ENCODE measurements around the gene ANXA8. TPM values are rescaled to one million over a fixed set of nuclear protein-coding genes. Genes with fewer than 3 reads are reported as not detected.

Gene ANXA8
- total and polyA plus RNA-seq, 2 donors: 7.7 to 14.3 TPM

- no peaks in the 10 kb centered on the region for H3K36me3 ChIP-seq (ENCODE audit: insufficient read depth)
- no peak overlapping the region for H3K27ac ChIP-seq (ENCODE audit: low read depth)
- H3K4me1 ChIP-seq (ENCODE audit: insufficient read depth): no peaks in the 10 kb centered on the region
- 77% methylated on average over 9 of the region's 9 CpGs for WGBS
- H3K4me3 ChIP-seq (ENCODE audit: low read depth, low read length): no peak overlapping the region
- no peak for DNase-seq (ENCODE audit: extremely low spot score)
Measured at GRCh38 chr10:47449102-47449978, 34.6 kb downstream of the ANXA8 start.

- Histone ChIP-seq H3K4me3 (ENCODE audit: low read depth, low read length) (no peak overlapping the region), H3K4me1 (ENCODE audit: insufficient read depth) (no peaks in the 10 kb centered on the region), H3K27ac (ENCODE audit: low read depth) (no peak overlapping the region), H3K36me3 (ENCODE audit: insufficient read depth) (no peaks in the 10 kb centered on the region)
- 82% methylated on average over 3 of the region's 3 CpGs for WGBS
- no peak for DNase-seq (ENCODE audit: extremely low spot score)
Measured at GRCh38 chr10:47447705-47448104, 36.2 kb downstream of the ANXA8 start.

- 85% methylated on average over 4 of the region's 4 CpGs for WGBS
- H3K4me1 ChIP-seq (ENCODE audit: insufficient read depth): no peaks in the 10 kb centered on the region
- H3K36me3 ChIP-seq (ENCODE audit: insufficient read depth): no peaks in the 10 kb centered on the region
- DNase-seq (ENCODE audit: extremely low spot score): no peak
- no peak overlapping the region for H3K4me3 ChIP-seq (ENCODE audit: low read depth, low read length)
- H3K27ac ChIP-seq (ENCODE audit: low read depth): no peak overlapping the region
Measured at GRCh38 chr10:47447209-47447608, 36.7 kb downstream of the ANXA8 start.

GRCh38 chr10:47445720-47446119 is 38.2 kb downstream of the ANXA8 start:
- 78% methylated on average over 1 of the region's 1 CpG for WGBS
- Histone ChIP-seq H3K4me3 (ENCODE audit: low read depth, low read length) (no peak overlapping the region), H3K27ac (ENCODE audit: low read depth) (no peak overlapping the region), H3K36me3 (ENCODE audit: insufficient read depth) (no peaks in the 10 kb centered on the region), H3K4me1 (ENCODE audit: insufficient read depth) (no peaks in the 10 kb centered on the region)
- no peak for DNase-seq (ENCODE audit: extremely low spot score)

- DNase-seq (ENCODE audit: extremely low spot score): no peak
- no peak overlapping the region for H3K4me3 ChIP-seq (ENCODE audit: low read depth, low read length)
- no peak overlapping the region for H3K27ac ChIP-seq (ENCODE audit: low read depth)
- no peaks in the 10 kb centered on the region for H3K4me1 ChIP-seq (ENCODE audit: insufficient read depth)
- WGBS: 76% methylated on average over 2 of the region's 2 CpGs
- H3K36me3 ChIP-seq (ENCODE audit: insufficient read depth): no peaks in the 10 kb centered on the region
Measured at GRCh38 chr10:47444047-47444446, 39.9 kb downstream of the ANXA8 start.

GRCh38 chr10:47443145-47443544 is 40.8 kb downstream of the ANXA8 start:
- 82% methylated on average over 2 of the region's 2 CpGs for WGBS
- no peaks in the 10 kb centered on the region for H3K36me3 ChIP-seq (ENCODE audit: insufficient read depth)
- no peaks in the 10 kb centered on the region for H3K4me1 ChIP-seq (ENCODE audit: insufficient read depth)
- no peak overlapping the region for H3K27ac ChIP-seq (ENCODE audit: low read depth)
- no peak for DNase-seq (ENCODE audit: extremely low spot score)
- no peak overlapping the region for H3K4me3 ChIP-seq (ENCODE audit: low read depth, low read length)

- H3K4me1 ChIP-seq (ENCODE audit: insufficient read depth): no peaks in the 10 kb centered on the region
- H3K27ac ChIP-seq (ENCODE audit: low read depth): no peak overlapping the region
- H3K36me3 ChIP-seq (ENCODE audit: insufficient read depth): no peaks in the 10 kb centered on the region
- 82% methylated on average over 5 of the region's 5 CpGs for WGBS
- DNase-seq (ENCODE audit: extremely low spot score): no peak
- no peak overlapping the region for H3K4me3 ChIP-seq (ENCODE audit: low read depth, low read length)
Measured at GRCh38 chr10:47442351-47442750, 41.6 kb downstream of the ANXA8 start.

GRCh38 chr10:47441938-47442337 is 42.0 kb downstream of the ANXA8 start:
- no peaks in the 10 kb centered on the region for H3K4me1 ChIP-seq (ENCODE audit: insufficient read depth)
- 74% methylated on average over 4 of the region's 4 CpGs for WGBS
- DNase-seq (ENCODE audit: extremely low spot score): no peak

GRCh38 chr10:47440207-47440606 is 43.7 kb downstream of the ANXA8 start:
- Histone ChIP-seq H3K27ac (ENCODE audit: low read depth) (no peak overlapping the region), H3K4me1 (ENCODE audit: insufficient read depth) (no peaks in the 10 kb centered on the region), H3K4me3 (ENCODE audit: low read depth, low read length) (no peak overlapping the region), H3K36me3 (ENCODE audit: insufficient read depth) (no peaks in the 10 kb centered on the region)
- WGBS: 86% methylated on average over 4 of the region's 4 CpGs
- DNase-seq (ENCODE audit: extremely low spot score): no peak

More at GRCh38 chr10:47441938-47442337, 42.0 kb downstream of the ANXA8 start:
- Histone ChIP-seq H3K4me3 (ENCODE audit: low read depth, low read length) (no peak overlapping the region), H3K36me3 (ENCODE audit: insufficient read depth) (no peaks in the 10 kb centered on the region), H3K27ac (ENCODE audit: low read depth) (no peak overlapping the region)

GRCh38 chr10:47438857-47439474 is 44.9 kb downstream of the ANXA8 start:
- 51% methylated on average over 6 of the region's 6 CpGs for WGBS
- Histone ChIP-seq H3K27ac (ENCODE audit: low read depth) (no peak overlapping the region), H3K4me3 (ENCODE audit: low read depth, low read length) (no peak overlapping the region), H3K36me3 (ENCODE audit: insufficient read depth) (no peaks in the 10 kb centered on the region), H3K4me1 (ENCODE audit: insufficient read depth) (no peaks in the 10 kb centered on the region)
- DNase-seq (ENCODE audit: extremely low spot score): no peak

- no peak overlapping the region for H3K4me3 ChIP-seq (ENCODE audit: low read depth, low read length)
- H3K36me3 ChIP-seq (ENCODE audit: insufficient read depth): no peaks in the 10 kb centered on the region
- DNase-seq (ENCODE audit: extremely low spot score): no peak
- no peak overlapping the region for H3K27ac ChIP-seq (ENCODE audit: low read depth)
- no peaks in the 10 kb centered on the region for H3K4me1 ChIP-seq (ENCODE audit: insufficient read depth)
Measured at GRCh38 chr10:47435081-47435480, 48.8 kb downstream of the ANXA8 start.

GRCh38 chr10:47425813-47426419 is 58.0 kb downstream of the ANXA8 start:
- WGBS: 88% methylated on average over 4 of the region's 4 CpGs
- no peak for DNase-seq (ENCODE audit: extremely low spot score)
- H3K27ac ChIP-seq (ENCODE audit: low read depth): no peak overlapping the region
- H3K4me1 ChIP-seq (ENCODE audit: insufficient read depth): no peaks in the 10 kb centered on the region
- H3K4me3 ChIP-seq (ENCODE audit: low read depth, low read length): no peak overlapping the region
- H3K36me3 ChIP-seq (ENCODE audit: insufficient read depth): no peaks in the 10 kb centered on the region

- Histone ChIP-seq H3K36me3 (ENCODE audit: insufficient read depth) (no peaks in the 10 kb centered on the region), H3K4me1 (ENCODE audit: insufficient read depth) (no peaks in the 10 kb centered on the region), H3K27ac (ENCODE audit: low read depth) (no peak overlapping the region), H3K4me3 (ENCODE audit: low read depth, low read length) (no peak overlapping the region)
- DNase-seq (ENCODE audit: extremely low spot score): no peak
- WGBS: 68% methylated on average over 8 of the region's 8 CpGs
Measured at GRCh38 chr10:47424231-47424630, 59.7 kb downstream of the ANXA8 start.

- Histone ChIP-seq H3K36me3 (ENCODE audit: insufficient read depth) (no peaks in the 10 kb centered on the region), H3K27ac (ENCODE audit: low read depth) (no peak overlapping the region), H3K4me1 (ENCODE audit: insufficient read depth) (no peaks in the 10 kb centered on the region), H3K4me3 (ENCODE audit: low read depth, low read length) (no peak overlapping the region)
- DNase-seq (ENCODE audit: extremely low spot score): no peak
- WGBS: 87% methylated on average over 4 of the region's 4 CpGs
Measured at GRCh38 chr10:47423476-47423875, 60.4 kb downstream of the ANXA8 start.

Measured in urinary bladder (tissue), 4 donors.